Activated CD8-positive, alpha-beta memory T cell treated with anti-CD3 and anti-CD28 coated beads, Interleukin-2, amount 10 ng/mL, durations not matched to agents 7 days and 5 days (primary cell): ENCODE results near the gene TMPRSS4. TPM values are rescaled to one million over a fixed set of nuclear protein-coding genes. Genes with fewer than 3 reads are reported as not detected.
A peak's percentile ranks its signal among the peaks of the same experiment; 100 is the strongest.

Source experiments
- ATAC-seq: fragments of 150-1000 bp; cut with Tn5 transposase; one replicate; pipeline ENCODE4 v1.10.0; 2021; ENCODE audit warnings: moderate library complexity
- CTCF ChIA-PET: fragments of 350-600 bp; sonication (Branson Sonifier 250); formaldehyde crosslinking; loops from one replicate; lab custom pipeline; 2021; ENCODE audit warnings: antibody characterized with exemption; lab: Charles Lee
- DNase-seq: peaks from one replicate; pipeline ENCODE4 v3.0.0-alpha.2; 2020
- H3K27ac Mint-ChIP-seq: one replicate; pipeline ENCODE4 v1.8.0; 2021; ENCODE audit warnings: mild to moderate bottlenecking, mixed read lengths
- H3K27me3 Mint-ChIP-seq: one replicate; pipeline ENCODE4 v1.8.0; 2021; ENCODE audit warnings: mixed read lengths
- H3K36me3 Mint-ChIP-seq: one replicate; pipeline ENCODE4 v1.8.0; 2021; ENCODE audit warnings: mild to moderate bottlenecking, mixed read lengths
- H3K4me1 Mint-ChIP-seq: one replicate; pipeline ENCODE4 v1.8.0; 2021; ENCODE audit warnings: mixed read lengths
- H3K4me3 Mint-ChIP-seq: one replicate; pipeline ENCODE4 v1.8.0; 2021; ENCODE audit warnings: mild to moderate bottlenecking, moderate library complexity, mixed read lengths
- H3K9me3 Mint-ChIP-seq: one replicate; pipeline ENCODE4 v1.8.0; 2022; ENCODE audit warnings: low read depth, mixed read lengths
- total RNA-seq, 2 experiments: library from RNA; stranded (reverse); gene quantifications; one replicate each; pipeline ENCODE4 v1.2.3, GENCODE V29; 2021

TMPRSS4 gene
- total RNA-seq, 2 experiments from 2014 or later = 0.12 to 0.76 TPM

DNA sequence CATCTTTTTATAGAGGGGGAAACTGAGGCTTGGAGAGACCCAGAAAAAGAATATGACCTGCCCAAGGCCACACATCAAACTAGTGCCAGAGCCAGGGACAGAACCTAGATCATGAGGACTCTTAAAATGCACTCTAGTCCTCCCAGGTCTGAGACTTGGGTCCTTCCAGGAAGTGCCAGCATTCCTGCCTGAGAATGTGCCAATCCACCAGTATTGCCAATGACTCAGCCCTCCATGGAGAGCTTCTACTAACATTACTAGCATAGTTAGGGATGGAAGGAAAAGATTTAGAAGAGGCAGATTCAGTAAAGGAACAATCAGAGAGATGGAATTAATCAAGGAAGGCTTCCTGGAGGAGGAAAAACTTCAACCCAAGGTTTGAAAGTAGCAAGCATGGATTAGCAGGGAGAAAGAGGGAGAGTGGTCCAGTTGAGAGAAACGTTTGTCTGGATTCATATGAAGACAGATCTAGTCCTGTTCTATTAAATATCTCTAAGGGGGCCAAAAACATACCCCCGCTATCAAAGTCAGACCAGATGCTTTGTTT, 30.0 kb downstream of the TMPRSS4 start:
- no peak overlapping the region for H3K27ac Mint-ChIP-seq
- CTCF ChIA-PET = interaction anchor here (2.5 to 3.1 kb wide), 2 partner anchors 12 to 65 kb away, joined by 7 read pairs; no protein-coding TSS in a partner anchor

DNA sequence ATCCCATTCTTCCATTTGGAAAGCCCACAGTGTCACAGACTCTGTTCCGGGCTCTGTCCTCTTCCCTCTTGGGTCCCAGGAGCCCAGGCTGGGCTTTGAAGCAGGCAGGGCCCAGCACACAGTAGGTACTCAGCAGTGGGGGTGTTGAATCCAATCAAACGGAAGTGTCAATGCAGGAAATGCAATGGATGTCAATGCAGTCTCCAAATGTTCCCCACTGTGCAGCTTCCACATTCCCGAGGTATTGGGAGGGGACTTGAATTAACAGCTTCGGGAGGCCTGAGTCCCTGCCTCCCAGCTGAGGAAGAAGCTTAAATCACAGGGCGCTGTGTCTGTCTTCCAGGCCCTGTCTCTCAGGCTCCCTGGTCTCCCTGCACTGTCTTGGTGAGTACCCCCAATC, 31.6 kb downstream of the TMPRSS4 start:
- Mint-ChIP-seq H3K36me3 (peaks cover 1% of the 10 kb centered on the region), H3K27me3 (peaks cover 3% of the 10 kb centered on the region), H3K27ac (no peak overlapping the region), H3K4me3 (no peak overlapping the region), H3K9me3 (no peaks in the 10 kb centered on the region), H3K4me1 (peaks cover 12% of the 10 kb centered on the region)
- CTCF ChIA-PET = interaction anchor here (2.5 to 3.1 kb wide), 2 partner anchors 10 to 63 kb away, joined by 7 read pairs; no protein-coding TSS in a partner anchor
- DNase-seq (no peak), ATAC-seq (no peak)

More for the DNA sequence above, 30.0 kb downstream of the TMPRSS4 start:
- no peak overlapping the region for H3K4me3 Mint-ChIP-seq
- DNase-seq = no peak
- peaks cover 3% of the 10 kb centered on the region for H3K27me3 Mint-ChIP-seq
- H3K9me3 Mint-ChIP-seq = no peaks in the 10 kb centered on the region
- H3K36me3 Mint-ChIP-seq = peaks cover 1% of the 10 kb centered on the region
- ATAC-seq = no peak
- peaks cover 5% of the 10 kb centered on the region for H3K4me1 Mint-ChIP-seq

DNA sequence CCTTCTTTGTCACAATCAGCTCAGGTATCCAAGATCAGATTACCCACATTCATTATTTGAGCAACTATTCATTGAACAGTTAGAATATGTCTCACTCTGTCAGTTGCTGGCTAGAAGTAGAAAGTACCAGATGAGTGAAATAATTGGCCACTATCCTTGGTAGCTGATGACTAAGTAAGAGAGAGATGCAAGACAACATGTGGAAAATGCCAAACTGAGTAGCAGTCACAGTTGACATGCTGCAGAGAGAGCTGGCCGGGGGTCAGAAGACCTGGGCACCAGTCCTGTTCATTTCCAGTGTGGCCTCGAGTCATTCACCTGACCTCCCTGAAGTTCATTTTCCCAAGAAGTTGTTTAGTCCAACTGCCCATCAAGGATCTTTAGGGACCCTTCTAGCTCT, 32.4 kb downstream of the TMPRSS4 start:
- no peaks in the 10 kb centered on the region for H3K9me3 Mint-ChIP-seq
- H3K36me3 Mint-ChIP-seq = peaks cover 1% of the 10 kb centered on the region
- ATAC-seq (no peak), DNase-seq (no peak)
- CTCF ChIA-PET = interaction anchor here (2.5 to 3.1 kb wide), 2 partner anchors 9 to 62 kb away, joined by 7 read pairs; no protein-coding TSS in a partner anchor
- H3K4me1 Mint-ChIP-seq = peaks cover 18% of the 10 kb centered on the region
- no peak overlapping the region for H3K4me3 Mint-ChIP-seq
- H3K27me3 Mint-ChIP-seq = peaks cover 3% of the 10 kb centered on the region
- H3K27ac Mint-ChIP-seq = no peak overlapping the region

DNA sequence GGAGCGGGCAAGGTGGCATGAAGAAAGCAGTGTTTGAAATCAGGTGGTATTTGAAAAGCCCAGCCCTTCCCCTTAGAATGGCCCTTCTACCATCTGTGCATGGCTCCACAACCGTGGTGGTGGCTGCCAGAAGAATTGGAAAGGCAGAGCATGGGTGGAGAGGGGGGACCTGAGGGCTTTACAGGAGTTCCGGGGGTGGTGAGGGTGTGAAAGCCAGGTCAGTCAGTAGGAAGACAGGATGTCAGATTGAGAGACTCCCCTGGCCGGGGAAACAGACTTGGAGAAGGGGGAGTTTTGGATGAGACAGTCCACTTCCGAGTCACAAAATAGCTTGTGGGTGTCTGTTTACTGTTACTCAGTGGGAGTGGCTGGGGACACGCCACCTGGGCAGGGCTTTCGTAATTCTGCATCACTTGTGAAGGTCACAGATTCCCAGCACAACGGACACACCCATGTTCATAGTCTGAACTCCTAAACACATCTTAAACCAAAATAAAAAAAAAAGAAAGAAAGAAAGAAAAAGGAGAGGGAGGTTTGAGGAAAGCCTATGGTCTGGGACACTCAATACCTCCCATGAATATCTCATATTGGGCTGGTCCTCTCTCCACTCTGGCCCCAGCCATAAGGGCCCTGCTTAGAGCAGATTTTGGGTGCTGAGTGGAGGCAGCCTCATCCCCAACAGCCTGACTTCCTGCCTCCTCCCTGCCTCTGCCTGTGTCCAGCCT, 34.3 kb downstream of the TMPRSS4 start:
- peak overlapping the region; percentile 21 for H3K27ac Mint-ChIP-seq
- H3K27me3 Mint-ChIP-seq = no peaks in the 10 kb centered on the region
- no peak for ATAC-seq
- CTCF ChIA-PET = no interaction called here
- H3K9me3 Mint-ChIP-seq = no peaks in the 10 kb centered on the region
- no peak for DNase-seq
- H3K4me1 Mint-ChIP-seq = peaks cover 35% of the 10 kb centered on the region
- H3K4me3 Mint-ChIP-seq = no peak overlapping the region
- no peaks in the 10 kb centered on the region for H3K36me3 Mint-ChIP-seq

DNA sequence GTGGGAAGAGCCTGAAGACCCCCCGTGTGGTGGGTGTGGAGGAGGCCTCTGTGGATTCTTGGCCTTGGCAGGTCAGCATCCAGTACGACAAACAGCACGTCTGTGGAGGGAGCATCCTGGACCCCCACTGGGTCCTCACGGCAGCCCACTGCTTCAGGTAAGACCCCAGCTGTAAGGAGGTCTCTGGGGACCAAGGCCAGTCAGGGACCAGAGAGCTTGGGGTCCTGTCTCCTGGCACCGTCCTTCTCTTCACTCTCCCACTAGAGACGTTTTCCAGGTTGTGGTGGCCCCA, 34.8 kb downstream of the TMPRSS4 start:
- H3K4me3 Mint-ChIP-seq = no peak overlapping the region
- no peak for DNase-seq
- H3K36me3 Mint-ChIP-seq = no peaks in the 10 kb centered on the region
- peaks cover 38% of the 10 kb centered on the region for H3K4me1 Mint-ChIP-seq
- CTCF ChIA-PET = no interaction called here
- no peak overlapping the region for H3K27ac Mint-ChIP-seq
- no peaks in the 10 kb centered on the region for H3K9me3 Mint-ChIP-seq
- ATAC-seq = no peak
- H3K27me3 Mint-ChIP-seq = no peaks in the 10 kb centered on the region

DNA sequence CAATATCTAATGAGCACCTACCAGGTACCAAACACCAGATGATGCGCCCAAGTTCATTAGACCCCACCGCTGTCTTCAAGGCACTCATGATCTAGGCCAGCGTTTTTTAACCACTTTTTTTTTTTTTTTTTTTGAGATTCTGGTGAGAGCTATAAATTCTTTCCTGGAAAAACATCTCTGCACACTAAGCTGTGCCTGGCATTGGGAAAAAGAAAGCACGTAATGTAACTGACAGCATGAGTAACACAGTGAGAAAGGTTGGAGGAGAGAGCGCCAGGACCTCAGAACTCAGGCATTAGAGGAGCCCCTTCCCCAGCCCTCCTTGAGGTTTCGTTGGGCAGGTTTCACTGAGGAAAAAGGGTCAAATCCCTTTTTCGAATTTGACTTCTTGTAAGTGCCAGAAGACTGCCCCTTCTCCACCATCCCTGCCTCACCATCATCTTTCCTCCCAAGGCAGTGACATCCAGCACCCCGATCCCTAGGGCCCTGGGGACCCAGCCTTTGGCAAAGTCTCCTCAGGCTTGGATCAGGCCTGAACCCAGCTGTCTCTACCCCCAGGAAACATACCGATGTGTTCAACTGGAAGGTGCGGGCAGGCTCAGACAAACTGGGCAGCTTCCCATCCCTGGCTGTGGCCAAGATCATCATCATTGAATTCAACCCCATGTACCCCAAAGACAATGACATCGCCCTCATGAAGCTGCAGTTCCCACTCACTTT, 36.0 kb downstream of the TMPRSS4 start:
- Mint-ChIP-seq H3K4me1 (peaks cover 49% of the 10 kb centered on the region), H3K36me3 (no peaks in the 10 kb centered on the region)
- CTCF ChIA-PET = interaction anchor here (0.6 to 1.7 kb wide), 4 partner anchors 16 to 279 kb away, joined by 3 to 6 read pairs (median 3); no protein-coding TSS in a partner anchor

DNA sequence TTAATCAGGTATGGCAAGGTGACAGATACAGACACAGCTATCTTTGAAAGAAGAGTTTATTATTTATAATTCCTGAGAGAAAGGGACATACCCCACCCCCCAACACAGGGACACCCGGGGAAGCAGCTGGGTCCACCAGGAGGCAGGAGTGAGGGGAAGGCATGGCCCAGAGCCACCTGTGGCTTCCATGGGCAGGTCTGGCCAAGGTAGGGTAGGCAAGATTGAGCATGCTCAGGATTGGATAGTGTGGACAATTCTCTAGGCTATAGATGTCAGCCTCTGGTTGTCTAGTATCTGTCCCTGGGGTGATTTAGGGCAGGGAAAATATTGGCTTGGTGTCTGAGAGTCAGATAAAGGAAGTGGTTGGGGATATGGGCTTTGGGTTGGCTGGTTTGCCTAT, 37.4 kb downstream of the TMPRSS4 start:
- Mint-ChIP-seq H3K4me1 (peaks cover 58% of the 10 kb centered on the region), H3K27me3 (no peaks in the 10 kb centered on the region), H3K4me3 (no peak overlapping the region), H3K27ac (peak overlapping the region; percentile 5), H3K9me3 (peaks cover 4% of the 10 kb centered on the region), H3K36me3 (peaks cover 5% of the 10 kb centered on the region)
- CTCF ChIA-PET = interaction anchor here (1.0 to 1.7 kb wide), 5 partner anchors 11 to 281 kb away, joined by 3 to 6 read pairs (median 4); no protein-coding TSS in a partner anchor
- ATAC-seq = peak; percentile 35
- no peak for DNase-seq

More for the DNA sequence above, 36.0 kb downstream of the TMPRSS4 start:
- Mint-ChIP-seq H3K4me3 (no peak overlapping the region), H3K27me3 (no peaks in the 10 kb centered on the region), H3K27ac (no peak overlapping the region), H3K9me3 (no peaks in the 10 kb centered on the region)
- ATAC-seq (no peak), DNase-seq (no peak)

DNA sequence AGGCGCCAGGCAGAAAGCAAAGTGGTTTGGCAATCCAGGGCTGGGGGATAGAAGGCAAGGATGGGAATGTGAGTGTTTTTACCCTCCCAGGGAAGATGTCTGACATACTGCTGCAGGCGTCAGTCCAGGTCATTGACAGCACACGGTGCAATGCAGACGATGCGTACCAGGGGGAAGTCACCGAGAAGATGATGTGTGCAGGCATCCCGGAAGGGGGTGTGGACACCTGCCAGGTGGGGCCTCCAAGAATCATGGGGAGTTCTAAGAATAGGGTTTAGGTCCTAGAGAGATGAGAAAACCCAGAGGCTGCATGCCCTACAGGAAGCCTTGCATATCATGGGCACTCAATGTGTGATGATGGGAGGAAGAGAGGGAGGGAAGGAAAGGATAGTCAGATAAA, 38.2 kb downstream of the TMPRSS4 start:
- CTCF ChIA-PET = interaction anchor here (0.6 to 1.5 kb wide), 2 partner anchors 56 to 62 kb away, joined by 4 to 5 read pairs; no protein-coding TSS in a partner anchor
- Mint-ChIP-seq H3K4me1 (peaks cover 58% of the 10 kb centered on the region), H3K36me3 (peaks cover 8% of the 10 kb centered on the region), H3K9me3 (peaks cover 5% of the 10 kb centered on the region), H3K4me3 (no peak overlapping the region), H3K27ac (peak overlapping the region; percentile 4), H3K27me3 (no peaks in the 10 kb centered on the region)
- ATAC-seq (no peak), DNase-seq (no peak)

DNA sequence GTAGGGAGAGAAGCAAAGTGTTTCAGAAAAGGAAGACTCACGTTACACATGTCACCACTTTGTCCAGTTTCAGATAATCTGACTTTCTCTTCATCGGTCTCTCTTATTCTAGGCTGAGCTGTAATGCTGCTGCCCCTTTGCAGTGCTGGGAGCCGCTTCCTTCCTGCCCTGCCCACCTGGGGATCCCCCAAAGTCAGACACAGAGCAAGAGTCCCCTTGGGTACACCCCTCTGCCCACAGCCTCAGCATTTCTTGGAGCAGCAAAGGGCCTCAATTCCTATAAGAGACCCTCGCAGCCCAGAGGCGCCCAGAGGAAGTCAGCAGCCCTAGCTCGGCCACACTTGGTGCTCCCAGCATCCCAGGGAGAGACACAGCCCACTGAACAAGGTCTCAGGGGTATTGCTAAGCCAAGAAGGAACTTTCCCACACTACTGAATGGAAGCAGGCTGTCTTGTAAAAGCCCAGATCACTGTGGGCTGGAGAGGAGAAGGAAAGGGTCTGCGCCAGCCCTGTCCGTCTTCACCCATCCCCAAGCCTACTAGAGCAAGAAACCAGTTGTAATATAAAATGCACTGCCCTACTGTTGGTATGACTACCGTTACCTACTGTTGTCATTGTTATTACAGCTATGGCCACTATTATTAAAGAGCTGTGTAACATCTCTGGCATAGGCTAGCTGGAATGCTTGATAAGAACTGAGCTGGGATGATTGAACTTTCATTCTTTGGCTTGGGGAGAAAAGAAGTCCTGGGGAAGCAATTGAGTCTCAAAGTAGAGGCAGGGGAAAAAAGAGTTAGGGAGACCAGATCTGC, 41.1 kb downstream of the TMPRSS4 start:
- Mint-ChIP-seq H3K27me3 (no peaks in the 10 kb centered on the region), H3K36me3 (peaks cover 16% of the 10 kb centered on the region), H3K4me1 (peaks cover 50% of the 10 kb centered on the region), H3K27ac (peak overlapping the region; percentile 74), H3K9me3 (peaks cover 15% of the 10 kb centered on the region), H3K4me3 (peak overlapping the region; percentile 46)
- ATAC-seq (peak; percentile 85), DNase-seq (peak; percentile 75)
- CTCF ChIA-PET = interaction anchor here (0.9 to 2.8 kb wide), 4 partner anchors 10 to 65 kb away, joined by 3 to 11 read pairs (median 6); no protein-coding TSS in a partner anchor

DNA sequence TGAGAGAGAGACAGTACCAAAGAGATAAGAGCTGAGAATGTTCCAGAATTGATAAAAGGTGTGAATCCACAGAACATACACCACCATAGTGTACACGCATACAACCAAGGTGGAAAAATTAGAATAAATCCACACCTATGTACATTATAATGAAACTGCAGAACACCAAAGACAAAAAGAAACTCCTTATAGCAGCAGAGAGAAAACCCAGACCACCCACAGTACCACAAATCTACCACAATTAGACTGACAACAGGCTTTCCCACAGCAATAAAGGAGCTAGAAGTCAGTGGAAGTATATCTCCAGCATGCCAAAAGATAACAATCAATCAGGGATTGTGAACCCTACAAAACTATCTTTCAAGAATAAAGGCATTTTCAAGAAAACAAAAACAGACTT, 43.9 kb downstream of the TMPRSS4 start:
- ATAC-seq (no peak), DNase-seq (no peak)
- CTCF ChIA-PET = interaction anchor here (0.9 kb wide), 1 partner anchor 50 kb away, joined by 3 read pairs; no protein-coding TSS in a partner anchor
- Mint-ChIP-seq H3K4me3 (no peak overlapping the region), H3K4me1 (peaks cover 26% of the 10 kb centered on the region), H3K27me3 (no peaks in the 10 kb centered on the region), H3K36me3 (peaks cover 16% of the 10 kb centered on the region), H3K9me3 (peaks cover 15% of the 10 kb centered on the region), H3K27ac (no peak overlapping the region)

DNA sequence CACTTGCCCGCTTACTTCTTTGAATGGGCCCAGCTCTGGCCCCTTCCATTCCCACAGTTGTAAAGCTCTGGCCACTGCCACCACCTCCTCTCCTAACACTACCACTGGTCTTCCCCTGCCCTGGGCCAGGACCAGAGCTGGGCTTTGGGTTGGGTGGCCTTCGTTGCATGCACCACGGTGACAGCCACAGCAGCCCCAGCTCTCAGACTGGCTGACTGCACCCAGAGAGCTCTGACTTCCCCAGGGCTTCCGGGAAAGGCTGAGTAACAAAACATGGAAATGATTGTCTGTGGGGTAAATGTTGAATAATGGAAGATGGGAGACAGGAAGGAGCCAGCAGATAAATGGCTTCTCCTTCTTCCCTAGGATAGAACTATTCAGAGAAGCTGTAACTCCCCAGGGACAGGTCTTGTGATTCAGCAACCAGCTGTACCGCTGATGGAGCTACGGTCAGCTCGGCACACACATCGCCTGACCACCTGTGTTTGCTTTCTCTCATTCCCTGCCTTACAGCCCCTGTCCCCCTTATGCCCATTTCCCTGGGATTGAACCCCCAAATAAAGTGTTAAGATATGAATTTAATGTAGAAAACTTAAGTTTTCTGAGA, 48.2 kb downstream of the TMPRSS4 start:
- DNase-seq (no peak), ATAC-seq (no peak)
- Mint-ChIP-seq H3K9me3 (peaks cover 10% of the 10 kb centered on the region), H3K27me3 (peaks cover 9% of the 10 kb centered on the region), H3K27ac (no peak overlapping the region), H3K4me1 (peaks cover 11% of the 10 kb centered on the region), H3K36me3 (peaks cover 8% of the 10 kb centered on the region), H3K4me3 (no peak overlapping the region)
- CTCF ChIA-PET = interaction anchor here (0.5 to 1.2 kb wide), 5 partner anchors 11 to 171 kb away, joined by 3 to 5 read pairs (median 3); no protein-coding TSS in a partner anchor

DNA sequence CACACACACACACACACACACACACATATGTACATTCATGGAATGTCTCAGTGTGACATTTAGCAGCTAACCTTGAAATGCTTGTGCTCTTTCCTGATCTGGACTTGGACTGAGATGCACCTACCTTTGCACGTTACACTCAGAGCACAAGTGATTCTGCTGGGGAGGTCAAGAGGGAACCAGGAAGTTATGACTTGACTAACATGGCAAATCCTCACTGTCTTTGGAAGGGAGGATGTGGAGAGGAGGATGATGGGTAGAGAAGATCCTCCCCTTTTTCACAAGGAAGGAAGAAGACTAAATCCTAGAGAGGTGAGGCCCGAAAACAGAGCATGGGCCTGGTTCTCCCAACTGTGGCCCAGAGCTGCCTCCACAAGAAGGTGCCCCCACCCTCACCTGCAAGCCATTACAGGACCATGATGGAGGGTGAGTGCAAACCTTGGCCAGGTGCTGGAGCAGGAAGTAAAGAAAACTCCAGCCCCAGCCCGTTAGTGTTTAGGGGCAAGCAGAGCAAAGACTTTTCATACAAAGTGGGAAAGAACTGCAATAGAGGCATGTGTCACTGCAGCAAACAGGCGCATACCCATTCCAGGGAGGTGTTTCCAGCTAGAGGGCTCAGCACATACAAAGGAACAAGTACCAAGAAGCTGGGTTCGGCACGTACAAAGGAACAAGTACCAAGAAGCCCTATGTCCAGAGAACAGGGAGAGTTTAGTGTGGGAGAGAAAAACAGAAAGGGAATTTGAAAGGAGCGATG, 49.4 kb downstream of the TMPRSS4 start:
- H3K27ac Mint-ChIP-seq = peak overlapping the region; percentile 18
- peaks cover 2% of the 10 kb centered on the region for H3K36me3 Mint-ChIP-seq
- no peak overlapping the region for H3K4me3 Mint-ChIP-seq
- peaks cover 15% of the 10 kb centered on the region for H3K27me3 Mint-ChIP-seq
- ATAC-seq = peak; percentile 51
- no peak for DNase-seq
- peaks cover 11% of the 10 kb centered on the region for H3K4me1 Mint-ChIP-seq
- CTCF ChIA-PET = no interaction called here
- H3K9me3 Mint-ChIP-seq = no peaks in the 10 kb centered on the region
